NCI-H1694 treated with DMSO at 0.1 percent for 48 hours (cell line): ENCODE measurements around the gene ADAD1.

Experiments
- DNase-seq: peaks from one replicate; lab custom pipeline; 2025; lab: John Stamatoyannopoulos, UW

ADAD1 gene

GRCh38 chr4:122456231-122457116, 77.7 kb downstream of the ADAD1 start, which contains the start of gene IL2:
Gene IL2 (minus strand): TSS chr4:122456725. CDS start chr4:122456440, 285 bp downstream.
- no peak for DNase-seq

GRCh38 chr4:122458625-122459024, 79.8 kb downstream of the ADAD1 start:
- DNase-seq, result no peak

GRCh38 chr4:122469457-122469856, 90.6 kb downstream of the ADAD1 start:
- no peak for DNase-seq

- DNase-seq, result no peak
These were observed 96.4 kb downstream of the ADAD1 start for GRCh38 chr4:122475233-122475632.

- no peak for DNase-seq
These were observed 97.3 kb downstream of the ADAD1 start for GRCh38 chr4:122476126-122476525.

GRCh38 chr4:122476745-122477144, 97.9 kb downstream of the ADAD1 start:
- DNase-seq, result no peak
